Activated CD4-positive, CD25-positive, alpha-beta regulatory T cell (primary cell): ENCODE results near the gene BTF3.
"Not testable (repeated sequence)": the region's sequence is repeated elsewhere in the genome, so short reads cannot be mapped to it uniquely, and the experiment has no call there.

Experiments used
- DNase-seq, 4 experiments: peaks; one replicate each; lab custom pipeline; 2025; lab: John Stamatoyannopoulos, UW

The BTF3 gene

GRCh38 chr5:73498057-73498992 lies at the start of gene BTF3:
BTF3 (plus strand) TSS chr5:73498442; CDS start chr5:73498668, 226 bp downstream.
- DNase-seq, result peak; percentile 79 to 89 (median 82)

GRCh38 chr5:73448463-73449136 lies 49.6 kb upstream of the BTF3 start, which contains the start of gene FOXD1:
FOXD1 (minus strand) TSS chr5:73448777; CDS start chr5:73448362, 415 bp downstream.
- DNase-seq, result no peak

DNA sequence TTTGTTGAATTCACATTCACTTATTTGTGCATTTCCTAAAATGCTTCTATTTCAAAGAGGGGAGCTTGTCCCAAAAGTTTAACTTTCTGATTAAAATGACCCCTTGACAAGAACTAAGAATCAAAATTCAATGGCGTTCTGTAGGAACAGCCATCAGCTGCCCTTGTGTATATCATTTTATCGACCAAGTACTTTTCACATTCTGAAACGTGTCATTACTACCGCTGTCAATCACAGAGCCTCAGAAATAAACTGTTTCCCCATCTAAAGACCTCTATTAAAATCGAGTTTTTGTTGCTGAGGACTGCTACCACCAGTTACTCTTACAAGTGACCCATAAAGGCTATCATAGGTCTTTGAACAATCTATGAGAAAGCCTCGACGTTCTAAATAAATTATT lies 48.1 kb upstream of the BTF3 start:
- no peak for DNase-seq

DNA sequence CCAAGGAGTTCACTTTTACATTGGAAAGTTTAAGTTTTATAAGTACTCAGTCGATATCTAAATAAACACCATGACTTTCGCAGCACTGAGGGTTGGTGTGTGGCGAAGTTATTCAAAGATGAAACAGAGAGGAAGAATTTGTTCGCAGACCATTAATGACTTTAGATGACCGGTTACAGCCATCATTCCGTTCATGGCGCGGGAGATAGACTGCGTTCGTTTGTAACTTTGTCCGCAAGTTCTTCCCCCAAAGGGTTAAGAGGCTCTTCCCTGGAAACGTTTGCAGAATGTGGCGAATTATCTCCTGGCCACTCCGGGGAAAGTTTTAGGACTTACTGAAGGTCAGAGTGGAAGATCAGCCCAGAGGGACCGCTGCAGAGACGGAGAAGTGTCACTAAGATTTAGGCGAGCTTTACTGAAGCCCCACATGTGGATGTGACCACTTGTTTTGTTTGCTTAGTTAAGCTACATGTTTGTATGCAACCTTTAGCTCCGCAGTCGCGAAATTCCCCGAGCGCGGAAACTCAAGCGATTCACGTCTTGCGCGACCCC lies 47.5 kb upstream of the BTF3 start:
- DNase-seq, result no peak

- peak; percentile 10 to 38 (median 25) for DNase-seq
Observed at GRCh38 chr5:73451224-73452130, 46.8 kb upstream of the BTF3 start.

- DNase-seq, result no peak
Observed at GRCh38 chr5:73452215-73452614, 46.0 kb upstream of the BTF3 start.

DNA sequence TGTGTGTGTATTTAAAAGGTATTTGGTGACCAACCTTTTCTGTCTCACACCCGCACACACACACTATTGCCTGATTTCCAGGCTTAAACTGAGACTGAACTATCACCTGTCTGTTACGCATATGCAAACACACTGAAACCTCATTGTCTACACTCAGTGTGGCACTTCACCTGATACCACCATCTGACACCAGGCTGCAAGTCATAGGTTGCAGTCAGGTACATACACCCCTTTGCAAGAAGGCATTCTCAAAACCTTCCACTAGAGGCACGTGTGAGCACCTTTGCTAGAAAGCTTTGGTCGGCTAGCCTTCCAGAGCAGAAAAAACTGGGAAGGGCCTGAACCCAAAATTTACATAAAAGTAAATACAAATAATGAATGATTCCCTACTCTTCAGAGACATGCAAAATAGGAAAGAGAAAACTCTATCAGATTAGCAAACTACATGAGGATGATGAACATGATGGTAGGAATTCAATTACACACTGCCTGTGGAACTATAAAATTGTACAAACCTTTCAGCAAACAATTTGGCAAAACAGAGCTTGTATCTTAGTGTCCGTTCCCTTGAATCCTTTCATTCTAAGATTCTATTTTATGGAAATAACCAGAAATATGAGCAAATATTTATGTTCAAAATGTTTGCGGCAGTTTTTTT lies 43.7 kb upstream of the BTF3 start:
- no peak for DNase-seq

- DNase-seq, result not testable (repeated sequence)
Observed at GRCh38 chr5:73456462-73456861, 41.8 kb upstream of the BTF3 start.

DNA sequence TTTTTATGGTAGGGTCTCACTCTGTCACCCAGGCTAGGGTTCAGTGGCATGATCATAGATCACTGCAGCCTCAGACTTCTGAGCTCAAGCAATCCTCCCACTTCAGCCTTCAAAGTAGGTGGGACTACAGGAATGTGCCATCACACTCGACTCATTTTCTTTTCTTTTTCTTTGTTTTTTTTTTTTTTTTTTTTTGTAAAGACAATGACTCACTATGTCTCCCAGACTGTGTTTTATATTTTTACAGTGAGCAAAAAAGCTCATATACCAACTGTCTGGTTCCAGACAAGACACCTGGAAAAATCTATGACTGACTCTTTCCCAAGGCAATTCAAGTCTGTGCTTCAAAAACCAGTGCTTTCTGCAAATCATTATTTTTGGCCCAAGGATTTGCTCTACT lies 38.9 kb upstream of the BTF3 start:
- DNase-seq, result no peak

- DNase-seq, result no peak
Observed at GRCh38 chr5:73460133-73460532, 38.1 kb upstream of the BTF3 start.

DNA sequence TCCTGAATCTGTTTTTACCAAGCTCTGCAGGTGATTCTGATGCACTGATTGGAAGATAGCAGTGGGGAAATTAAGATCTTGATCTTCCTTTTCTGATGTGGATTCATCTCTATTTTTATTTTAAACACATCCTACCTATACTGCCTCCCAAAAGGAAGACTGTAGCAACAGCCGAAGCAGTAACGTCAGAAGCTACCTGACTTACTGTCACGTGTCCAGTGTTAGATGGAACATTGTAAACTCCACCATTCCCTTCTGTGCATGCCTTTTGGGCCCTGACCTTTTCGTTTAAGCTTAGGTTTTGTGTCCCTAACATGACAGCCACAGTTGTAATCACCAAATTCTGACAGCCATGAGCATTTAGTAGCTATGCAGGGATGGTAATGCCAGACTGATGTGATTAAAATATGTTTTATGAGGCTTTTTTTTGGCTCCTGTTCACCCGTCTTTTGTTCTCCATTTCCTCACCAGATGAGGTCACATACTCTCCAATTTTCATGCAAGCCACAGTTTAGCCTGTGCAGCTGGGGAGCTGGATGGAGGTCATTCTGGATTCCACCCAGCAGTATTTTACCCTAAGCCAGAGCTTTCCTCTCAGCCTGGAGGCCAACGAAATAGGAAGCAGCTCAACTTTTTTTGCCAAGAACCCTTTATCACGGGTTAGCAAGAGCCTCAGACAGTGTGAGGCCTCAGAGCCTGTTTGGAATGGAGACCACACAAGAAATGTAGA lies 34.1 kb upstream of the BTF3 start:
- DNase-seq, result no peak

GRCh38 chr5:73468638-73469037 lies 29.6 kb upstream of the BTF3 start:
- DNase-seq, result not testable (repeated sequence)

DNA sequence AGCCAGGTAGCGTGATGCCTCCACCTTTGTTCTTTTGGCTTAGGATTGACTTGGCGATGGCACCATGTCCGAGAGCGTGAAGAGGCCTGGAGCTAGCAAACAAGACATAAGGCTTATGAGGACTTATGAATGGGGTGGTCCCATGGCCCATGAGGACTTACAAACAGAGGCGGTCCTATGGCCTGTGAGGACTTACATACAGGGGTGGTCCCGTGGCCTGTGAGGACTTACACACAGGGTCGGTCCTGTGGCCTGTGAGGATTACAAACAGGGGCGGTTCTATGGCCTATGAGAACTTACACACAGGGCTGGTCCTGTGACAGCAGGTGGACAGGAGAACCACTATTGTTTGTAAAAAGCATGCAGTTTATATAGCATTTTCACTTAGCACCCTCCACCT lies 28.4 kb upstream of the BTF3 start:
- no peak for DNase-seq

DNA sequence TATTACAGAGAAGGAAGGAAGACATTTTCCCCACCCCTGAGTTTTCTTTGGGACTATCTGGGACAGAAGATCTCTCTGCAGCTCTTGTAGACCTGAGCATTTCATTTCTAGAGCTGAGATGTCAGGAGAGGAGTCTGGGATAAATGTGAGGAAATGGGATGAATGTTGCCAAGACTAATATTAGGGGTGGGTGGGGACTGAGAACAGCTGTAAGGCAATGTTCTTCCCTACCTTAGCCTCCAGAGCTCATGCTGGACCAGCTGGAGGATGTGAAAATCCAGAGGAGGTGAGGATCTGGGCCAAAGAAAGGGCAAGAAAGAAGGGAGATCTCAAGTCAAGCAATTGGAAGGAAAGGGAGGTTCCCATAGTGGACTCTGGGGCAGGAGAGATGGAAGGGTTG lies 26.6 kb upstream of the BTF3 start:
- DNase-seq, result no peak

GRCh38 chr5:73472116-73472515 lies 26.1 kb upstream of the BTF3 start:
- DNase-seq, result no peak

GRCh38 chr5:73480500-73480899 lies 17.7 kb upstream of the BTF3 start:
- no peak for DNase-seq

DNA sequence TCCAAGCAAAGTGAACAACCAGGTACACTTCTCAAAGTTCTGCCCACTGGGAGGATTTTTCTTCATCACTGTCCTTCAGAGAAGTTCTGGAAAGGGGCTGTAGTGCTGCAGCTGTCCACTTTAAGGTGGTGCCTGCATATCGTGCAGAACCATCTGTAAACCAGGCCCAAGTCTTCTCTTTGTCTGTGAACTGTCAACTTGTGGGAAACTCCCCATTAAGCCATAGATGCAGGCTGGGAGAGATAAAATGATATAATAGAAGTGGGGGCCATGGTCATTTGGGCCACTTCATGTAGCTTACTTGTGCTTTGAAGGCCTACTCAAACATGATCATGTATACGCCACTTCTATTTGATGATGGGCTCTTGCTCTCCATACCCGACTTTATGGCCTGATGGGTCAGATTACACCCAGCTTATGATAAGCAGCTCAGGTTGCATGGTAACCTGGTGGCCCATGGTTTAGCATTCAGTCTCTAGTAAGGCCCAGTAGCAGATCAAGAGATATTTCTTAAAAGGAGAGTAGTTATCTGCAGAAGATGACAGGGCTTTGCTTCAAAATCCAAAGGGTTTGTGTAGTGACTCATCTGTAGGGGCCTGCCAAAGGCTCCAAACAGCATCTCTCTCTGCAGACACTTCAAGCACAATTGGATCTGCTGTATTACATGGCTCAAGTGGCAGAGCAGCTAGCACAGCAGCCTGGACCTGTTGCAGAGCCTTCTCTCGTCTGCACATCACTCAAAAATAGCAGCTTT lies 15.7 kb upstream of the BTF3 start:
- no peak for DNase-seq

GRCh38 chr5:73483676-73484075 lies 14.6 kb upstream of the BTF3 start:
- no peak for DNase-seq

DNA sequence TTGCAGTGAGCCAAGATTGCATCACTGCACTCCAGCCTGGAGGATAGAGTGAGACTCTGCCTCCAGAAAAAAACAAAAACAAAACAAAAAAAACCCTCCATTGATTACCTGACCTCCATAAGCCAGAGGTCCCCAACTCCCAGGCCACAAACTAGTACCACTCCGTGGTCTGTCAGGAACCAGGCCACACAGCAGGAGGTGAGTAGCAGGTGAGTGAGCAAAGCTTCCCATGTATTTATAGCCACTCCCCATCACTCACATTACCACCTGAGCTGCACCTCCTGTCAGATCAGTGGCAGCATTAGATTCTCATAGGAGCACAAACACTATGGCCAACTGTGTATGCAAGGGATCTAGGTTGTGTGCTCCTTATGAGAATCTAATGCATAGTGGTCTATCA lies 13.7 kb upstream of the BTF3 start:
- no peak for DNase-seq

DNA sequence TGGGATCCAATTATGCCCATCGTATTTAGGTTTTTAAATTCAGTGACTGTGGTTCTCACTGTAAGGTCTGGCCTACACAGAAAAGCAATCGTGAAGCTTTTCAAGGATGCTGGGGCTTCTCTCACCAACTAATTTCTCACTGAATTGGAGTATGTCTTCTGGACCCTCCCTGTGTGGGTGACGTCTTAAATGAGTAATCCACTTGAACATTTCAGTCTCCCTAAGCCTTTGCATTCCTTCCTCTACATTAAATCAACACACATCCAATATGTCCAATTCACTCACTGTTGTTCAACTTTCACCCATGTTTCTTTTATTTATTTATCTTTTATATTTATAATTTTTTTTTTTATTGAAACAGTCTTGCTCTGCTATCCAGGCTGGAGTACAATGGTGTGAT lies 12.5 kb upstream of the BTF3 start:
- no peak for DNase-seq
